ENCODE data around the gene PROX1. TPM values are rescaled to one million over a fixed set of nuclear protein-coding genes. Genes with fewer than 3 reads are reported as not detected.

Gene PROX1
- total and polyA plus RNA-seq, 2 donors (not counting 1 experiment from before 2014, with no cell fraction given), result 0.24 to 3.8 TPM

DNA sequence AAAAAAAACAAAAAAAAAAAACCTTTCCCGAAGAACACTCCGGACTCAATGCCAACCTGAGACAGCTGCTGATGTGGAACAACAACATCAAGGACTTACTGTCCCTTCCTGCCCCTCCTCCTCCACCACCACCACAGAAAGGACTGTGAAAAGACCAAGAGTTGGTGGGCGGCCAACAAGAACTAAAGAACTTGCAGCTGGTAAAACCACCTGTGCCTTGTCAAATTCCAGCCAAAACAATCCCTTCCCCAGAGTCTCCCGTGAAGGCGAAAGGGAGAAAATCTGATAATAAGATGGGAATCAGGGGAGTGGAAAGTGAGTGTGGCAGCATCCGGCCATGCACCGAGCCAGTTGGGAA lies 88.9 kb downstream of the PROX1 start:
- ChIA-PET POLR2A (no interaction called here), CTCF (no interaction called here)
- 95% methylated on average over 4 of the region's 7 CpGs for WGBS (ENCODE audit: insufficient coverage)
- H3K27me3 ChIP-seq (replicated peaks in 1 of 4; ENCODE audit: control extremely low read depth in 1 of 4, control insufficient read depth in 3 of 4, insufficient read depth in 4 of 4, low read length in 3 of 4), result no peaks in the 10 kb centered on the region
- DNase-seq, result no peak
- no peak overlapping the region for H2AFZ ChIP-seq (ENCODE audit: insufficient read depth, low read depth, low read length, poor library complexity, severe bottlenecking)
- H3K9ac ChIP-seq (ENCODE audit: low read length), result no peak overlapping the region
- Mint-ChIP-seq H3K4me3 (no peak overlapping the region), H3K9me3 (ENCODE audit: insufficient read depth) (no peaks in the 10 kb centered on the region), H3K27me3 (peaks cover 10% of the 10 kb centered on the region), H3K4me1 (no peaks in the 10 kb centered on the region), H3K27ac (no peak overlapping the region)
- no peak overlapping the region for H3K4me2 ChIP-seq (replicated peaks; ENCODE audit: low read depth, low read length, poor library complexity, severe bottlenecking)
- no peaks in the 10 kb centered on the region for H3K4me1 ChIP-seq (ENCODE audit: control insufficient read depth in 2 of 2, insufficient read depth in 2 of 2, low read length in 2 of 2)
- no peaks in the 10 kb centered on the region for H4K20me1 ChIP-seq (ENCODE audit: control insufficient read depth, insufficient read depth, low read length, poor library complexity, severe bottlenecking)
- no peaks in the 10 kb centered on the region for H3K36me3 ChIP-seq (replicated peaks in 1 of 2; ENCODE audit: control extremely low read depth in 1 of 2, control insufficient read depth in 1 of 2, extremely low read depth in 1 of 2, insufficient read depth in 2 of 2, low read length in 1 of 2)
- H3K27ac ChIP-seq (ENCODE audit: low read length in 2 of 2), result no peak overlapping the region
- H3K4me3 ChIP-seq (ENCODE audit: control extremely low read depth in 1 of 5, extremely low read depth in 1 of 5, insufficient read depth in 1 of 5, low read depth in 2 of 5, low read length in 4 of 5), result no peak overlapping the region
- intact Hi-C loops (cut with micrococcal nuclease), result no loop called here
- TF ChIP-seq, protein P1, sequence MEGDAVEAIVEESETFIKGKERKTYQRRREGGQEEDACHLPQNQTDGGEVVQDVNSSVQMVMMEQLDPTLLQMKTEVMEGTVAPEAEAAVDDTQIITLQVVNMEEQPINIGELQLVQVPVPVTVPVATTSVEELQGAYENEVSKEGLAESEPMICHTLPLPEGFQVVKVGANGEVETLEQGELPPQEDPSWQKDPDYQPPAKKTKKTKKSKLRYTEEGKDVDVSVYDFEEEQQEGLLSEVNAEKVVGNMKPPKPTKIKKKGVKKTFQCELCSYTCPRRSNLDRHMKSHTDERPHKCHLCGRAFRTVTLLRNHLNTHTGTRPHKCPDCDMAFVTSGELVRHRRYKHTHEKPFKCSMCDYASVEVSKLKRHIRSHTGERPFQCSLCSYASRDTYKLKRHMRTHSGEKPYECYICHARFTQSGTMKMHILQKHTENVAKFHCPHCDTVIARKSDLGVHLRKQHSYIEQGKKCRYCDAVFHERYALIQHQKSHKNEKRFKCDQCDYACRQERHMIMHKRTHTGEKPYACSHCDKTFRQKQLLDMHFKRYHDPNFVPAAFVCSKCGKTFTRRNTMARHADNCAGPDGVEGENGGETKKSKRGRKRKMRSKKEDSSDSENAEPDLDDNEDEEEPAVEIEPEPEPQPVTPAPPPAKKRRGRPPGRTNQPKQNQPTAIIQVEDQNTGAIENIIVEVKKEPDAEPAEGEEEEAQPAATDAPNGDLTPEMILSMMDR (IDR thresholded peaks at IDR 0.05), result no peak
- TF ChIP-seq EZH2 (IDR thresholded peaks at IDR 0.05; ENCODE audit: borderline replicate concordance, insufficient read depth, low read depth, low read length, poor library complexity, severe bottlenecking), result no peak
- H3K79me2 ChIP-seq (ENCODE audit: control insufficient read depth, insufficient read depth, low read length), result no peaks in the 10 kb centered on the region
- H3K9me3 ChIP-seq (ENCODE audit: control extremely low read depth in 1 of 3, control insufficient read depth in 2 of 3, insufficient read depth in 1 of 3, low read length in 2 of 3), result peaks cover 0 to 6% (median 0%) of the 10 kb centered on the region in 3 donors
- no peak for ATAC-seq (ENCODE audit: low read depth)

DNA sequence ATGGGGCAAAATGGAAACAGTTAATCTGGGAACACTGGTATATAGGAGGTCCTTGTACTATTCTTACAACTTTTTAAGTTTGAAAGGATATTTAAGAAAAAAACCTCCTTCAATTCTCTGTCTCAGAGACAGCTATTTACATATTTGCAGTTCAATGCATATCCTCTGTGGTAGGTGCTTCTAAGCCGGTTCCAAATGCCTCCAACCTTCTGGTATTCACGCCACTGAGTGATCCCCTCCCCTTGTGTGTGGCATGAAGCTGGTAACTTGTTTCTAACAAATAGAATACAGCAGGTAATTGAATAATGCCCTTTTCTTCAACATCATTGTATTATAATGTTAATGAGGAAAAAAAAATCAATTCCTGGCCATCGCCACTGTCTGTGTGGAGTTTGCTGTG lies 91.2 kb downstream of the PROX1 start:
- ChIA-PET CTCF (no interaction called here), POLR2A (no interaction called here)
- no peak overlapping the region for H3K4me3 Mint-ChIP-seq

More for the DNA sequence above, 91.2 kb downstream of the PROX1 start:
- Histone ChIP-seq H3K4me2 (replicated peaks; ENCODE audit: low read depth, low read length, poor library complexity, severe bottlenecking) (no peak overlapping the region), H3K36me3 (replicated peaks in 1 of 2; ENCODE audit: control extremely low read depth in 1 of 2, control insufficient read depth in 1 of 2, extremely low read depth in 1 of 2, insufficient read depth in 2 of 2, low read length in 1 of 2) (no peaks in the 10 kb centered on the region), H4K20me1 (ENCODE audit: control insufficient read depth, insufficient read depth, low read length, poor library complexity, severe bottlenecking) (no peaks in the 10 kb centered on the region), H3K4me1 (ENCODE audit: control insufficient read depth in 2 of 2, insufficient read depth in 2 of 2, low read length in 2 of 2) (no peaks in the 10 kb centered on the region), H3K9ac (ENCODE audit: low read length) (no peak overlapping the region), H3K79me2 (ENCODE audit: control insufficient read depth, insufficient read depth, low read length) (no peaks in the 10 kb centered on the region), H3K4me3 (ENCODE audit: control extremely low read depth in 1 of 5, extremely low read depth in 1 of 5, insufficient read depth in 1 of 5, low read depth in 2 of 5, low read length in 4 of 5) (no peak overlapping the region), H3K27me3 (replicated peaks in 1 of 4; ENCODE audit: control extremely low read depth in 1 of 4, control insufficient read depth in 3 of 4, insufficient read depth in 4 of 4, low read length in 3 of 4) (no peaks in the 10 kb centered on the region), H3K9me3 (ENCODE audit: control extremely low read depth in 1 of 3, control insufficient read depth in 2 of 3, insufficient read depth in 1 of 3, low read length in 2 of 3) (peaks cover 0 to 6% (median 0%) of the 10 kb centered on the region in 3 donors), H3K27ac (ENCODE audit: low read length in 2 of 2) (no peak overlapping the region), H2AFZ (ENCODE audit: insufficient read depth, low read depth, low read length, poor library complexity, severe bottlenecking) (no peak overlapping the region)
- Mint-ChIP-seq H3K27ac (no peak overlapping the region), H3K27me3 (peaks cover 10% of the 10 kb centered on the region), H3K9me3 (ENCODE audit: insufficient read depth) (peaks cover 6% of the 10 kb centered on the region), H3K4me1 (no peaks in the 10 kb centered on the region)
- intact Hi-C loops (cut with micrococcal nuclease), result no loop called here
- no peak for DNase-seq
- TF ChIP-seq EZH2 (IDR thresholded peaks at IDR 0.05; ENCODE audit: borderline replicate concordance, insufficient read depth, low read depth, low read length, poor library complexity, severe bottlenecking), result no peak
- TF ChIP-seq, protein P1 (IDR thresholded peaks at IDR 0.05), result no peak
- no CpG with 5 or more reads among the region's 3 CpGs for WGBS (ENCODE audit: insufficient coverage)
- ATAC-seq (ENCODE audit: low read depth), result no peak

All from B cell (primary cell).